Measurements from ENCODE around the gene FRMD4B. TPM values are rescaled to one million over a fixed set of nuclear protein-coding genes. Genes with fewer than 3 reads are reported as not detected.

FRMD4B gene
- total and polyA plus RNA-seq, 10 of the 15 experiments (the other 5 are each of a cell fraction or from before 2014, with no cell fraction given): 3.9 to 11.4 (median 8.0) TPM

DNA sequence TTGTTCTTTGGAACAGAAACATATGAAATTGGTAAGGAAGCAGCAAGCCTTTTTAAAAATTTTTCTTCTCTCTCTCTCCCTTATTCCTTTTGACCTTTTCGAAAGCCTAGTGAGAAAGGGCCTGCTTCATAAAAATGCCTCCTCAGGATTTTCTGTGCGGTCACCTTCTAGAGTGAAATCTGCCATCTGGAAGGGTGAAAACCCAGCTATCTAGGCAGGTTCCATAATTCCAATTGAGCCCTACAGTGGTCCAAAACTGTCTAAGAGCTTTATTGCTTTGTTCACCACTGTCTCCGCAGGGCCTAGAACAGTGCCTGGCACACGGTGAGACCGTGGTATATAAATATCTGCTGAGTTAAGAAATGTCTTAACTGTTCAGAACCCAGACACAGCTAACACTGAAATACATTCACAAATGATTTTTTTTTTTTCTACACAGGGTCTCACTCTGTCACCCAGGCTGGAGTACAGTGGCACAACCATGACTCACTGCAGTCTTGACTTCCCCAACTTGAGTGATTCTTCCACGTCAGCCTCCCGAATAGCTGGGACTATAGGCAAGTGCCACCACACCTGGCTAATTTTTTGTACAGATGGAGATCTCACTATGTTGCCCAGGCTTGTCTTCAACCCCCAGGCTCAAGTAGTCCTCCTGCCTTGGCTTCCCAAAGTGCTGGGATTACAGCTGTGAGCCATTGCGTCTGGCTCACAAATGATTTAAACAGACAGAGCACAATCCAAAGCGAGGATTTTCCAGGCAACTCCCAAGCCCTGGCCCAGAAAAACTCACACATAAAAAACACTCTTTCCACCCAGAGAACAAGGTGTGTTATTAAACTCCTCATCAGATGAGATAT, 64.4 kb downstream of the FRMD4B start:
- FAIRE-seq (no peak), ATAC-seq (no peak), DNase-seq (ENCODE audit: low read depth, low spot score) (no peak)
- peaks cover 20% of the 10 kb centered on the region for H3K4me1 ChIP-seq (ENCODE audit: control insufficient read depth, insufficient read depth, low read length)
- ChIA-PET RAD21 (ENCODE audit: unreplicated experiment) (interaction anchor here (0.9 to 8.7 kb wide), 10 partner anchors 11 to 160 kb away, joined by 3 to 83 read pairs (median 10); no protein-coding TSS in a partner anchor), SMC1A (ENCODE audit: uncharacterized antibody, unreplicated experiment) (interaction anchor here (0.8 to 8.3 kb wide), 28 partner anchors 9 to 350 kb away, joined by 3 to 111 read pairs (median 4); no protein-coding TSS in a partner anchor), POLR2A (interaction anchor here (0.5 to 1.0 kb wide), 4 partner anchors 10 to 119 kb away, joined by 3 to 4 read pairs (median 3); no protein-coding TSS in a partner anchor), CTCF (interaction anchor here (0.9 to 15.5 kb wide), 14 partner anchors 11 to 353 kb away, joined by 3 to 236 read pairs (median 10); no protein-coding TSS in a partner anchor)
- H3K9ac ChIP-seq (ENCODE audit: control insufficient read depth, insufficient read depth, low read length): no peak overlapping the region
- H3K9me3 ChIP-seq (replicated peaks; ENCODE audit: control insufficient read depth, insufficient read depth, low read length): no peaks in the 10 kb centered on the region
- no peaks in the 10 kb centered on the region for H3K79me2 ChIP-seq (ENCODE audit: control insufficient read depth, insufficient read depth, low read length)
- no peaks in the 10 kb centered on the region for H4K20me1 ChIP-seq (ENCODE audit: control insufficient read depth, insufficient read depth)
- H3K27ac ChIP-seq (ENCODE audit: control insufficient read depth, insufficient read depth): no peak overlapping the region
- WGBS (ENCODE audit: insufficient coverage, insufficient replicate concordance, low lambda C conversion rate, missing lambda C conversion rate): 86% methylated on average over 9 of the region's 9 CpGs
- no peak overlapping the region for H3K4me3 ChIP-seq
- intact Hi-C loops (cut with micrococcal nuclease; ENCODE audit: unreplicated experiment) (loop anchor here (5.0 to 10.0 kb wide), 2 partner anchors 159 to 623 kb away; no protein-coding TSS in a partner anchor), in situ Hi-C loops (cut with MboI) (loop anchor here (5.0 kb wide), 2 partner anchors 101 to 351 kb away; no protein-coding TSS in a partner anchor)
- no peaks in the 10 kb centered on the region for H3K36me3 ChIP-seq (ENCODE audit: control insufficient read depth in 2 of 2, insufficient read depth in 2 of 2, low read length in 1 of 2)
- H3K4me2 ChIP-seq (ENCODE audit: control insufficient read depth, insufficient read depth): no peak overlapping the region
- H3K27me3 ChIP-seq (replicated peaks in 1 of 2; ENCODE audit: control insufficient read depth in 2 of 2, insufficient read depth in 2 of 2, low read length in 1 of 2): no peaks in the 10 kb centered on the region
- no TSS peak for BruUV-seq (replicated peaks)
- H2AFZ ChIP-seq (ENCODE audit: control insufficient read depth, low read depth, low read length): no peak overlapping the region
- TF ChIP-seq, protein P1, sequence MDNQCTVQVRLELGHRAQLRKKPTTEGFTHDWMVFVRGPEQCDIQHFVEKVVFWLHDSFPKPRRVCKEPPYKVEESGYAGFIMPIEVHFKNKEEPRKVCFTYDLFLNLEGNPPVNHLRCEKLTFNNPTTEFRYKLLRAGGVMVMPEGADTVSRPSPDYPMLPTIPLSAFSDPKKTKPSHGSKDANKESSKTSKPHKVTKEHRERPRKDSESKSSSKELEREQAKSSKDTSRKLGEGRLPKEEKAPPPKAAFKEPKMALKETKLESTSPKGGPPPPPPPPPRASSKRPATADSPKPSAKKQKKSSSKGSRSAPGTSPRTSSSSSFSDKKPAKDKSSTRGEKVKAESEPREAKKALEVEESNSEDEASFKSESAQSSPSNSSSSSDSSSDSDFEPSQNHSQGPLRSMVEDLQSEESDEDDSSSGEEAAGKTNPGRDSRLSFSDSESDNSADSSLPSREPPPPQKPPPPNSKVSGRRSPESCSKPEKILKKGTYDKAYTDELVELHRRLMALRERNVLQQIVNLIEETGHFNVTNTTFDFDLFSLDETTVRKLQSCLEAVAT (IDR thresholded peaks at IDR 0.05): no peak
- TF ChIP-seq NFXL1 (IDR thresholded peaks at IDR 0.05; ENCODE audit: borderline replicate concordance): no peak
- TF ChIP-seq GATAD2B (conservative IDR thresholded peaks at IDR 0.05; ENCODE audit: low read depth): no peak
- TF ChIP-seq ZBED1 (IDR thresholded peaks at IDR 0.05; ENCODE audit: borderline replicate concordance): no peak
- TF ChIP-seq SMAD5 (IDR thresholded peaks at IDR 0.05; ENCODE audit: low read depth): no peak
- TF ChIP-seq, protein P2, sequence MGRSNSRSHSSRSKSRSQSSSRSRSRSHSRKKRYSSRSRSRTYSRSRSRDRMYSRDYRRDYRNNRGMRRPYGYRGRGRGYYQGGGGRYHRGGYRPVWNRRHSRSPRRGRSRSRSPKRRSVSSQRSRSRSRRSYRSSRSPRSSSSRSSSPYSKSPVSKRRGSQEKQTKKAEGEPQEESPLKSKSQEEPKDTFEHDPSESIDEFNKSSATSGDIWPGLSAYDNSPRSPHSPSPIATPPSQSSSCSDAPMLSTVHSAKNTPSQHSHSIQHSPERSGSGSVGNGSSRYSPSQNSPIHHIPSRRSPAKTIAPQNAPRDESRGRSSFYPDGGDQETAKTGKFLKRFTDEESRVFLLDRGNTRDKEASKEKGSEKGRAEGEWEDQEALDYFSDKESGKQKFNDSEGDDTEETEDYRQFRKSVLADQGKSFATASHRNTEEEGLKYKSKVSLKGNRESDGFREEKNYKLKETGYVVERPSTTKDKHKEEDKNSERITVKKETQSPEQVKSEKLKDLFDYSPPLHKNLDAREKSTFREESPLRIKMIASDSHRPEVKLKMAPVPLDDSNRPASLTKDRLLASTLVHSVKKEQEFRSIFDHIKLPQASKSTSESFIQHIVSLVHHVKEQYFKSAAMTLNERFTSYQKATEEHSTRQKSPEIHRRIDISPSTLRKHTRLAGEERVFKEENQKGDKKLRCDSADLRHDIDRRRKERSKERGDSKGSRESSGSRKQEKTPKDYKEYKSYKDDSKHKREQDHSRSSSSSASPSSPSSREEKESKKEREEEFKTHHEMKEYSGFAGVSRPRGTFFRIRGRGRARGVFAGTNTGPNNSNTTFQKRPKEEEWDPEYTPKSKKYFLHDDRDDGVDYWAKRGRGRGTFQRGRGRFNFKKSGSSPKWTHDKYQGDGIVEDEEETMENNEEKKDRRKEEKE (IDR thresholded peaks at IDR 0.05): no peak
- TF ChIP-seq RCOR1 (conservative IDR thresholded peaks at IDR 0.05; ENCODE audit: low read depth, low read length): no peak
- TF ChIP-seq JUND (IDR thresholded peaks at IDR 0.05; ENCODE audit: low read depth, low read length): no peak
- no peak for TF ChIP-seq TBL1XR1 (IDR thresholded peaks at IDR 0.05; ENCODE audit: low read depth, low read length)
- TF ChIP-seq RELA (IDR thresholded peaks at IDR 0.05; ENCODE audit: borderline replicate concordance, partially characterized antibody): no peak
- no peak for TF ChIP-seq YBX1 (IDR thresholded peaks at IDR 0.05)
- no peak for TF ChIP-seq ZNF207 (IDR thresholded peaks at IDR 0.05; ENCODE audit: borderline replicate concordance)
- TF ChIP-seq BMI1 (IDR thresholded peaks at IDR 0.05; ENCODE audit: borderline replicate concordance): no peak
- no peak for TF ChIP-seq HDGF (IDR thresholded peaks at IDR 0.05)
- TF ChIP-seq, protein P3, sequence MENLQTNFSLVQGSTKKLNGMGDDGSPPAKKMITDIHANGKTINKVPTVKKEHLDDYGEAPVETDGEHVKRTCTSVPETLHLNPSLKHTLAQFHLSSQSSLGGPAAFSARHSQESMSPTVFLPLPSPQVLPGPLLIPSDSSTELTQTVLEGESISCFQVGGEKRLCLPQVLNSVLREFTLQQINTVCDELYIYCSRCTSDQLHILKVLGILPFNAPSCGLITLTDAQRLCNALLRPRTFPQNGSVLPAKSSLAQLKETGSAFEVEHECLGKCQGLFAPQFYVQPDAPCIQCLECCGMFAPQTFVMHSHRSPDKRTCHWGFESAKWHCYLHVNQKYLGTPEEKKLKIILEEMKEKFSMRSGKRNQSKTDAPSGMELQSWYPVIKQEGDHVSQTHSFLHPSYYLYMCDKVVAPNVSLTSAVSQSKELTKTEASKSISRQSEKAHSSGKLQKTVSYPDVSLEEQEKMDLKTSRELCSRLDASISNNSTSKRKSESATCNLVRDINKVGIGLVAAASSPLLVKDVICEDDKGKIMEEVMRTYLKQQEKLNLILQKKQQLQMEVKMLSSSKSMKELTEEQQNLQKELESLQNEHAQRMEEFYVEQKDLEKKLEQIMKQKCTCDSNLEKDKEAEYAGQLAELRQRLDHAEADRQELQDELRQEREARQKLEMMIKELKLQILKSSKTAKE (IDR thresholded peaks at IDR 0.05; ENCODE audit: low read depth, poor library complexity, severe bottlenecking): no peak
